22Rv1 (cell line): ENCODE measurements around the gene SH3RF3.

Experiments used
- CTCF ChIP-seq: fragments of 450-650 bp; IDR thresholded peaks from 2 replicates; pipeline ENCODE4 v1.5.1; 2017; ENCODE audit warnings: mild to moderate bottlenecking
- ZFX ChIP-seq: fragments of 450-650 bp; IDR thresholded peaks from 2 replicates; pipeline ENCODE4 v1.6.1; 2017; ENCODE audit warnings: antibody characterized with exemption, borderline replicate concordance

GRCh38 chr2:109154226-109154625 lies 25.2 kb downstream of the SH3RF3 start:
- TF ChIP-seq CTCF (no peak), ZFX (no peak)
